Measurements from ENCODE around the gene HNRNPUL1.

The HNRNPUL1 gene

GRCh38 chr19:41309180-41310032 is 45.2 kb downstream of the HNRNPUL1 start:
- no peak for DNase-seq

- peak; percentile 89 for DNase-seq
Measured at GRCh38 chr19:41310033-41310831, 46.1 kb downstream of the HNRNPUL1 start, which contains the start of gene CCDC97. Gene CCDC97, plus strand, starts transcription at chr19:41310172. Its CDS starts 139 bp downstream, at chr19:41310311.

- DNase-seq: no peak
Measured at GRCh38 chr19:41311072-41311471, 46.9 kb downstream of the HNRNPUL1 start.

GRCh38 chr19:41311613-41312012 is 47.4 kb downstream of the HNRNPUL1 start:
- no peak for DNase-seq

- DNase-seq: no peak
Measured at GRCh38 chr19:41316306-41316920, 52.2 kb downstream of the HNRNPUL1 start.

- DNase-seq: no peak
Measured at GRCh38 chr19:41318696-41319499, 54.7 kb downstream of the HNRNPUL1 start.

GRCh38 chr19:41319500-41320184 is 55.5 kb downstream of the HNRNPUL1 start:
- DNase-seq: no peak

- DNase-seq: no peak
Measured at GRCh38 chr19:41320185-41320518, 56.0 kb downstream of the HNRNPUL1 start.

GRCh38 chr19:41320568-41320967 is 56.4 kb downstream of the HNRNPUL1 start:
- DNase-seq: no peak

- no peak for DNase-seq
Measured at GRCh38 chr19:41321204-41321599, 57.0 kb downstream of the HNRNPUL1 start.

- no peak for DNase-seq
Measured at GRCh38 chr19:41321600-41322270, 57.6 kb downstream of the HNRNPUL1 start.

GRCh38 chr19:41322451-41322850 is 58.3 kb downstream of the HNRNPUL1 start:
- DNase-seq: no peak

GRCh38 chr19:41323023-41323422 is 58.9 kb downstream of the HNRNPUL1 start:
- no peak for DNase-seq

- DNase-seq: no peak
Measured at GRCh38 chr19:41323430-41324125, 59.4 kb downstream of the HNRNPUL1 start.

- DNase-seq: no peak
Measured at GRCh38 chr19:41324231-41324702, 60.1 kb downstream of the HNRNPUL1 start.

- no peak for DNase-seq
Measured at GRCh38 chr19:41324921-41325639, 60.9 kb downstream of the HNRNPUL1 start.

- no peak for DNase-seq
Measured at GRCh38 chr19:41325640-41325946, 61.4 kb downstream of the HNRNPUL1 start.

- no peak for DNase-seq
Measured at GRCh38 chr19:41325947-41326706, 62.0 kb downstream of the HNRNPUL1 start.

- no peak for DNase-seq
Measured at GRCh38 chr19:41327076-41327575, 63.0 kb downstream of the HNRNPUL1 start.

Measured in midbrain (tissue), 1 donor.